Hepatocyte (in vitro differentiated cells): ENCODE results near the gene ZNF76.

Source experiments
- CTCF ChIP-seq: fragments of 200-600 bp; sonication (generic); IDR thresholded peaks from 2 replicates; pipeline ENCODE4 v1.5.1; 2016; ENCODE audit warnings: antibody characterized with exemption, mild to moderate bottlenecking; ENCODE audit not compliant: poor library complexity
- EZH2 ChIP-seq: fragments of 200-600 bp; sonication (generic); IDR thresholded peaks from 2 replicates; pipeline ENCODE4 v1.6.1; 2016; ENCODE audit warnings: antibody characterized with exemption, mild to moderate bottlenecking, borderline replicate concordance

- TF ChIP-seq EZH2 (no peak), CTCF (no peak)
These were observed 1.3 kb downstream of the ZNF76 start for GRCh38 chr6:35260591-35261570.
